ENCODE measurements around the gene MUC12. TPM values are rescaled to one million over a fixed set of nuclear protein-coding genes. Genes with fewer than 3 reads are reported as not detected.

Gene MUC12
- total RNA-seq, 8 experiments from 2014 or later, result 0.43 to 9.6 (median 1.9) TPM

DNA sequence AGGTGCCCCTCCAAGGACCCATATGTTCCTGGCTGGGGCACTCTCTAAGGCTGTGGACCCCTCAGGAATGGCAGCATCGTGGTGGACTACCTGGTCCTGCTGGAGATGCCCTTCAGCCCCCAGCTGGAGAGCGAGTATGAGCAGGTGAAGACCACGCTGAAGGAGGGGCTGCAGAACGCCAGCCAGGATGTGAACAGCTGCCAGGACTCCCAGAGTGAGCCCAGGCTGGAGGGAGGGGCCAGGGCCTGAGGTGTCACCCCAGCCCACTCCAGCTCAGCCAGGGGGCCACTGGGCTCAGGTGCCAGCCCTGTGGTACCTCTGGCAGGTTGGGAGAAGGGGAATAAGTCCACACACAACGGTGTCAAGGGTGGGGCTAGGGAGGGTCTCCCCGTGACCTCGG is 4.7 kb upstream of the MUC12 start:
- 0 to 71% (median 45%) methylated on average over 1 to 6 of the region's 7 CpGs; no CpG with 5 or more reads in 2 of the 10 experiments for WGBS, 10 experiments
- H3K4me3 ChIP-seq, result no peak overlapping the region
- in situ Hi-C loops (cut with MboI; ENCODE audit: low pct_unique_long_range_greater_than_20kb in 2 of 9, low sequenced_read_pairs in 9 of 9, unreplicated experiment in 9 of 9), result loop anchor here in 2 of 9 experiments (10.0 kb wide), 2 partner anchors 90 to 100 kb away; no protein-coding TSS in a partner anchor
- ATAC-seq (replicated peaks in 6 of 8), result no peak
- peaks cover 0 to 7% of the 10 kb centered on the region in 2 donors for H3K4me1 ChIP-seq (replicated peaks in 1 of 2)
- H3K27ac ChIP-seq, result no peak overlapping the region

GRCh38 chr7:100965045-100965722 is 4.2 kb upstream of the MUC12 start:
- in situ Hi-C loops (cut with MboI; ENCODE audit: low pct_unique_long_range_greater_than_20kb in 2 of 9, low sequenced_read_pairs in 9 of 9, unreplicated experiment in 9 of 9), result loop anchor here in 2 of 9 experiments (10.0 kb wide), 2 partner anchors 90 to 100 kb away; no protein-coding TSS in a partner anchor
- peak overlapping the region in 4 of 5 donors; percentile 17 to 26 (median 20) for H3K4me3 ChIP-seq

GRCh38 chr7:100965723-100966541 is 3.4 kb upstream of the MUC12 start:
- 0 to 4% (median 2%) methylated on average over 5 to 18 of the region's 58 CpGs; no CpG with 5 or more reads in 4 of the 10 experiments for WGBS, 10 experiments
- in situ Hi-C loops (cut with MboI; ENCODE audit: low pct_unique_long_range_greater_than_20kb in 2 of 9, low sequenced_read_pairs in 9 of 9, unreplicated experiment in 9 of 9), result loop anchor here in 2 of 9 experiments (10.0 kb wide), 2 partner anchors 89 to 99 kb away; no protein-coding TSS in a partner anchor
- Histone ChIP-seq H3K4me3 (peak overlapping the region; percentile 6 to 26 (median 18)), H3K27ac (peak overlapping the region in 1 of 2 donors; percentile 8), H3K4me1 (replicated peaks in 1 of 2) (peaks cover 0 to 7% of the 10 kb centered on the region in 2 donors)
- ATAC-seq (replicated peaks in 6 of 8), result peak; percentile 86 to 95 (median 89)

More at GRCh38 chr7:100965045-100965722, 4.2 kb upstream of the MUC12 start:
- 10 to 24% (median 19%) methylated on average over 3 to 18 of the region's 25 CpGs; no CpG with 5 or more reads in 1 of the 10 experiments for WGBS, 10 experiments
- Histone ChIP-seq H3K4me1 (replicated peaks in 1 of 2) (peaks cover 0 to 7% of the 10 kb centered on the region in 2 donors), H3K27ac (peak overlapping the region in 1 of 2 donors; percentile 8)
- ATAC-seq (replicated peaks in 6 of 8), result no peak

DNA sequence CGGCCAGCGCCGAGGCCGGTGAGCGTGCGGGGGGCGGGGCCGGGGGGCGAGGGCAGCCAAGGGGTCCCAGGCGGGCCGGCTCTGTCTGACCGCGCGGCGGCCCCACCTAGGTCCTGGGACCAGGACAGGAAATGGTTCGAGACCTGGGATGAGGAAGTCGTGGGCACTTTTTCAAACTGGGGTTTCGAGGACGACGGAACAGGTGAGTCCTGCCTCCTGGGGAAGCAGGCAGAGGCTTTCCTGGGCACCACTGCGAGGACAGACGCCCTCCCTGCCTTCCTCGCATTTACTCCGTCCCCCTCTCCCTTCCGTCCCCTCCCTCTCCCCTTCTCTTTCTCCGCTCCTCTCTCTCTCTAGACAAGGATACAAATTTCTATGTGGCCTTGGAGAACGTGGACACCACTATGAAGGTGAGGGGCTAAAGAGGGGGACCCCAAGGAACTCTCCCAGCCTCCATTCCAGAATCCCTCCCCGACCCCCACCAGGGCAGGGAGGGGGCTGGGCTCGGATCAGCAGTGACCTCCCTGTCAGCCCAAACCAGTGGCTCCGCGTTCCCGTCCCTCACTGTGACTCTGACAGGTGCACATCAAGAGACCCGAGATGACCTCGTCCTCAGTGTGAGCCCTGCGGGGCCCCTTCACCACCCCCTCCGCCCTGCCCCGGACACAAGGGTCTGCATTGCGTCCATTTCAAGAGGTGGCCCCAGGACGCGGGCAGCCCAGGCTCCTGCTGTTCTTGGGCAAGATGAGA is 2.6 kb upstream of the MUC12 start:
- no peak for ATAC-seq (replicated peaks in 6 of 8)
- H3K4me1 ChIP-seq (replicated peaks in 1 of 2), result peaks cover 0 to 7% of the 10 kb centered on the region in 2 donors
- in situ Hi-C loops (cut with MboI; ENCODE audit: low pct_unique_long_range_greater_than_20kb in 2 of 9, low sequenced_read_pairs in 9 of 9, unreplicated experiment in 9 of 9), result loop anchor here in 2 of 9 experiments (10.0 kb wide), 2 partner anchors 88 to 98 kb away; no protein-coding TSS in a partner anchor
- peak overlapping the region; percentile 1 to 26 (median 17) for H3K4me3 ChIP-seq
- H3K27ac ChIP-seq, result no peak overlapping the region
- WGBS, 10 experiments, result 4 to 57% (median 28%) methylated on average over 3 to 16 of the region's 40 CpGs; no CpG with 5 or more reads in 3 of the 10 experiments

DNA sequence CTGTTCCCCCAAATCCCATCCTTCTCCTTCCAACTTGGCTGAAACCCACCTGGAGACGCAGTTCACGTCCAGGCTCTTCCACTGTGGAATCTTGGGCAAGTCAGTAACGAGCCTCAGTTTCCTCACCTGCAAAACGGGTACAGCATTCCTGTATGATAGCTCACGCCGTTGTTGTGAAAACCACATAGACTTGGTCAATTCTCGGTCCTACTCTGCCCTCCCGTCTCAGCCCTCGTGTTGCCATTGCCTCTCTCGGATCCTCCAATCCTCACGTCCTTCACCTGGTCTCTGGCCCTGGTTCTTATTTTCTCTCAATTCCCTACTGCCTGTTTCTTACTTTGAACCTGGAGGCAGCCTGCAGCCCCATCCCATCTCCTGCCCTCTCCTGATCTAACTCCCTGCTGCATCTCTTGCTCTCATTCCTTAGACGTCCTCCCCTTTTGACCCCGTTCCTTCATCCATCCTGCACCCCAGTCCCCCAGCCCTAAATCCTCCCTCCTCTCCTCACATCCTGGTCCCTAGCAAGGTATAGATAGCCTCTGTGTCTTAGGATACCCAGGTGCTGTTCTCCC is 2.0 kb upstream of the MUC12 start:
- no peak overlapping the region for H3K4me3 ChIP-seq
- no peak overlapping the region for H3K27ac ChIP-seq
- H3K4me1 ChIP-seq (replicated peaks in 1 of 2), result peaks cover 0 to 7% of the 10 kb centered on the region in 2 donors
- 15 to 60% (median 40%) methylated on average over 2 to 13 of the region's 13 CpGs for WGBS, 10 experiments
- in situ Hi-C loops (cut with MboI; ENCODE audit: low pct_unique_long_range_greater_than_20kb in 2 of 9, low sequenced_read_pairs in 9 of 9, unreplicated experiment in 9 of 9), result loop anchor here in 2 of 9 experiments (10.0 kb wide), 2 partner anchors 87 to 97 kb away; no protein-coding TSS in a partner anchor
- no peak for ATAC-seq (replicated peaks in 6 of 8)

- Histone ChIP-seq H3K4me3 (no peak overlapping the region), H3K27ac (no peak overlapping the region), H3K4me1 (replicated peaks in 1 of 2) (peaks cover 0 to 7% of the 10 kb centered on the region in 2 donors)
- in situ Hi-C loops (cut with MboI; ENCODE audit: low pct_unique_long_range_greater_than_20kb in 2 of 9, low sequenced_read_pairs in 9 of 9, unreplicated experiment in 9 of 9), result loop anchor here in 2 of 9 experiments (10.0 kb wide), 2 partner anchors 87 to 97 kb away; no protein-coding TSS in a partner anchor
- no peak for ATAC-seq (replicated peaks in 6 of 8)
- WGBS, 10 experiments, result 0 to 17% (median 0%) methylated on average over 1 to 2 of the region's 6 CpGs; no CpG with 5 or more reads in 7 of the 10 experiments
Observed at GRCh38 chr7:100968031-100968430, 1.3 kb upstream of the MUC12 start.

DNA sequence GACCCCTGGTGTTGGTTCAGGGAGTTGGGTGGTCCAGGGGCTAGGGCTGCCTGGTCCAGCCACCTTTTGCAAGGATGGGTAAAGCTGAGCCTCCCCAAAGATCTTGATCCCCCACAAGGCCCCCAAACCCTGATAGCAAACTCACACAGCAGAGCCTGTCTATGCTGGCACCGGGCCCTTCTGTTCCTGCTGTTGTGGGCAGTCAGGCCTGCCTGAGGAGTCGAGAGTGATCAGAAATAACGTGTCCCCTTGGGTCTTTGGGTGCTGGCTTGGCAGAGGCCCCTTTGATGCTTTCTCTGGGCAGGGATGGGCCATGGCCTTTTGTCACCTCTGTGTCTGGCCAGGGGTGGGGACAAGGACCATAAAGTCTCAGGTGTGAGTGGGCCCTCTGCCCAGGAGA is 715 bp upstream of the MUC12 start:
- H3K27ac ChIP-seq, result no peak overlapping the region
- 10 to 60% (median 20%) methylated on average over 2 to 3 of the region's 3 CpGs; no CpG with 5 or more reads in 3 of the 10 experiments for WGBS, 10 experiments
- in situ Hi-C loops (cut with MboI; ENCODE audit: low pct_unique_long_range_greater_than_20kb in 2 of 9, low sequenced_read_pairs in 9 of 9, unreplicated experiment in 9 of 9), result loop anchor here in 2 of 9 experiments (10.0 kb wide), 2 partner anchors 86 to 96 kb away; no protein-coding TSS in a partner anchor

DNA sequence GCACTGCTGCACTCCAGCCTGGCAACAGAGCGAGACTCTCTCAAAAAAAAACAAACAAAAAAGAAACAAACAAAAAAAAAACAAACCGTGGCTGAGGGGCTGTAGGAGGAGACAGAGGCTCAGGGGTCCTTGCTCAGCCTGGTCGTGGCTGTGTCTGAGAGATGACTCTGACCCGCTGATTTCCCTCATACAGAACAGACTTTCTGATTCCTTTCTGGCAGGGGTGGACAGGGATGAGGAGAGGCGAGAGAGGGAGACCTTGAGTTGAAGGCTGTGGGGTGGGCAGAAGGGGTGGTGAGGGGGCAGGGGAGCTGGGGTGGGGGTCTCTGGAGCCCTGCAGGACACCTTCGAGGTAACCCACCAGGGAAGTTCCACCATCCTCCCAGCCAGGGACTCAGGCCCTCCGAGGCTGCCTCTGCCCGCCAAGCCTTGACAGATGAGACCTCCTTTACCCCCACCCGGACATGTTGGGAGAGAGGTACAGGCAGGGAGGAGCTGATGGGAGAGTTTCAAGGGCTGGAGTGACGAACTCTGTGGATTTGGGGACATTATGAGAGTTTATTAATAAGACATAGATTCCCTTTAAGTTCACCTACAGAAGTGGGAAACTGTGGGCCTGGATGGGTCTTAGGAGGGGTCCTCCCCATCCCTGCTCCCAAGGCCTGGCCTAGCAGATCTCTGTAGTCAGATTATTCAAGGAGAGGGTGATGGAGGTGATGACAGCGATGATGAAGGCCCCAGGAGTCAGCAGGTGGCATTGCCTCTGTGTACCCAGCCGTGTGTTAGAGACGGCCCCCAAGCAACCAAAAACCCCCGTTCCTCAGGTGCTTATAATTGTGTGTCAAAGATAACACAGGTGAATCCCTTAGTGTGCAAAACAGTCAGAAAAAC is 2.0 kb downstream of the MUC12 start:
- no peak for ATAC-seq (replicated peaks in 6 of 8)
- in situ Hi-C loops (cut with MboI; ENCODE audit: low pct_unique_long_range_greater_than_20kb in 2 of 9, low sequenced_read_pairs in 9 of 9, unreplicated experiment in 9 of 9), result no loop called here
- H3K4me3 ChIP-seq, result no peak overlapping the region
- H3K27ac ChIP-seq, result no peak overlapping the region
- 0 to 66% (median 41%) methylated on average over 2 to 13 of the region's 14 CpGs for WGBS, 10 experiments
- H3K4me1 ChIP-seq (replicated peaks in 1 of 2), result peaks cover 0 to 4% of the 10 kb centered on the region in 2 donors

More for the DNA sequence above, 715 bp upstream of the MUC12 start:
- H3K4me3 ChIP-seq, result no peak overlapping the region
- no peak for ATAC-seq (replicated peaks in 6 of 8)
- H3K4me1 ChIP-seq (replicated peaks in 1 of 2), result peaks cover 0 to 7% of the 10 kb centered on the region in 2 donors

GRCh38 chr7:100972002-100972347 is 2.6 kb downstream of the MUC12 start:
- in situ Hi-C loops (cut with MboI; ENCODE audit: low pct_unique_long_range_greater_than_20kb in 2 of 9, low sequenced_read_pairs in 9 of 9, unreplicated experiment in 9 of 9), result no loop called here
- WGBS, 10 experiments, result 20 to 51% (median 43%) methylated on average over 2 to 4 of the region's 7 CpGs; no CpG with 5 or more reads in 2 of the 10 experiments
- Histone ChIP-seq H3K4me3 (no peak overlapping the region), H3K27ac (no peak overlapping the region), H3K4me1 (replicated peaks in 1 of 2) (no peaks in the 10 kb centered on the region)
- no peak for ATAC-seq (replicated peaks in 6 of 8)

DNA sequence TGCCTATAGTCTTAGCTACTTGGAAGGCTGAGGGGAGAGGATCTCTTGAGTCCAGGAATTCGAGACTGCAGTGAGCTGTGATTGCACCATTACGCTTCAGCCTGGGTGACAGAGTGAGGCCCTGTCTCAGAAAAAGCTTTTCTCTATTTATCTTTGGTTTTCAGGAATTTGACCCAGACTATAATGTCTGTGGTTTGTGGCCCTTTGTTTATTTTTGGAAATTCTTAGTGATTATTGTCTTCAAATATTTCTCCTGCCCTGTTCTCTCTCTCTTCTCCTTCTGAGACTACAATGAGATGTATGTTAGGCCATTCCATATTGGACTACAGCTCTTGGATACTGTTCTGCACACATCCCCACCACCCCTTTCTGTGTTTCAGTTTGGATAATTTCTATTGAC is 4.7 kb downstream of the MUC12 start:
- H3K27ac ChIP-seq, result no peak overlapping the region
- no peak for ATAC-seq (replicated peaks in 6 of 8)
- no peak overlapping the region for H3K4me3 ChIP-seq
- in situ Hi-C loops (cut with MboI; ENCODE audit: low pct_unique_long_range_greater_than_20kb in 2 of 9, low sequenced_read_pairs in 9 of 9, unreplicated experiment in 9 of 9), result no loop called here
- no peaks in the 10 kb centered on the region for H3K4me1 ChIP-seq (replicated peaks in 1 of 2)
- 20 to 76% (median 65%) methylated on average over 2 of the region's 2 CpGs; no CpG with 5 or more reads in 6 of the 10 experiments for WGBS, 10 experiments

DNA sequence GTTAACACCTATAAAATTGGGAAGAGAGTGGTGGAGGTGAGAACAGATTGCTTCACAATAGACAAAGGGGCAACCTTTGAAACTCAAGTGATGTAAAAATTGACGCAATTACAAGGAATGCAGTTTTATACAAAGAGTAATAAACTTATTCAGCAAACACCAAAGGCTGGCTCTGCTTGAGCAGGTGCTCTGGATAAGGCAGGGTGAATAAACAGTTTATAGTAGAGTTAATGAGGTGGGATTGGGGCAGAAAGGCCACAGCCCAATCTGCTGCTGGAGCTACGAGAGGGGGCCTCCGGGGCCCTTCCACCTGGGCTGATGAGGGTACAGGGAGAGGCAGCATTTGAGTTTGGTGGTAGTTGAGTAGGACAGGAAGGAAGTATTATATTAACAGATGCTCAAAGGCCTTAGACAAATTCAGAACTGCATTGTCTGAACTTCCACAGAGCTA is 6.0 kb downstream of the MUC12 start:
- no peaks in the 10 kb centered on the region for H3K4me1 ChIP-seq (replicated peaks in 1 of 2)
- in situ Hi-C loops (cut with MboI; ENCODE audit: low pct_unique_long_range_greater_than_20kb in 2 of 9, low sequenced_read_pairs in 9 of 9, unreplicated experiment in 9 of 9), result no loop called here
- no peak overlapping the region for H3K4me3 ChIP-seq
- 35 to 80% (median 60%) methylated on average over 1 to 3 of the region's 3 CpGs; no CpG with 5 or more reads in 2 of the 10 experiments for WGBS, 10 experiments
- no peak for ATAC-seq (replicated peaks in 6 of 8)
- H3K27ac ChIP-seq, result no peak overlapping the region

All from motor neuron (in vitro differentiated cells).